Measurements from ENCODE around the gene POLR2L. TPM values are rescaled to one million over a fixed set of nuclear protein-coding genes. Genes with fewer than 3 reads are reported as not detected.

The POLR2L gene
- total and polyA plus RNA-seq, 2 of the 13 experiments (the other 11 are each of a cell fraction or from before 2014, with no cell fraction given): 104 to 114 TPM

DNA sequence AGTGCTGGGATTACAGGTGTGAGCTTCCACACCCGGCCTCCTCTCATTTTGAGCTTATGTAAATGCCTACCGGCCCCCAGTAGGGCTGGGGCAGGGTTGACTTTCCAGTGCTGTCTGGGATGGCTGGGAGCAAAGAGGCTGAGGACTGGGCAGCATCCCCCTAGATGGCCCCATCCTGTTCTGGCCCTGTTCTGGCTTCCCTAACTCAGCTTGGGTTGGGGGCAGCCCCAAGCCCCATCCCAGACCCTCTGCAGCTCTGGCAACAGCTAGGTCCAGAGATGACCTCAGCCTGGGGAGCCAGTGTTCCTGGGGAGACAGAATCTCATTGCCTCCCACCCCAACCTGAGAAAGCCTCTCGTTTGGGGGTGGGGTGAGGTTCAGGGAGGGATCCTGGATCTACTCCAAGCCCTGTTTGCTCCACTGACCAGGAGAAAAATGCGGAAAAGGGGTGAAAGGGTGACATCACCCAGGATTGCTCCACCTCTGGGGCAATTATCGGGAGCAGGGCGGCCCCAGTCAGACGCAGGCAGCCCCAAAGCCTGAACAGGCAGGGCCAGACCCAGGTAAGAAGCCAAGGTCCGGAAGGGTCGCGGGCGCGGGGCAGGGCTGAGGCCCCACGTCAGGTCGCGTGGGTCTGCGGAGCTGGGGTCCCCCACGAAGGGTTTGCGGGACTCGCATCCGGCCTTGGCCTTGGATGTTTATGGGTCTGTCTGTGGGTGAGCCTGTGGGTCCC, 23.8 kb downstream of the POLR2L start, which contains the start of gene PNPLA2 (continued):
- TF ChIP-seq, protein P1, sequence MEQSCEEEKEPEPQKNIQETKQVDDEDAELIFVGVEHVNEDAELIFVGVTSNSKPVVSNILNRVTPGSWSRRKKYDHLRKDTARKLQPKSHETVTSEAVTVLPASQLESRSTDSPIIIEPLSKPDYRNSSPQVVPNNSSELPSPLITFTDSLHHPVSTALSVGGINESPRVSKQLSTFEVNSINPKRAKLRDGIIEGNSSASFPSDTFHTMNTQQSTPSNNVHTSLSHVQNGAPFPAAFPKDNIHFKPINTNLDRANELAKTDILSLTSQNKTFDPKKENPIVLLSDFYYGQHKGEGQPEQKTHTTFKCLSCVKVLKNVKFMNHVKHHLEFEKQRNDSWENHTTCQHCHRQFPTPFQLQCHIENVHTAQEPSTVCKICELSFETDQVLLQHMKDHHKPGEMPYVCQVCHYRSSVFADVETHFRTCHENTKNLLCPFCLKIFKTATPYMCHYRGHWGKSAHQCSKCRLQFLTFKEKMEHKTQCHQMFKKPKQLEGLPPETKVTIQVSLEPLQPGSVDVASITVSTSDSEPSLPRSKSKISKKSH (CRISPR knock-in tag; IDR thresholded peaks at IDR 0.05; ENCODE audit: borderline replicate concordance): peak; percentile 34; the same call in 1 of the 2 replicates
- TF ChIP-seq, protein P2, sequence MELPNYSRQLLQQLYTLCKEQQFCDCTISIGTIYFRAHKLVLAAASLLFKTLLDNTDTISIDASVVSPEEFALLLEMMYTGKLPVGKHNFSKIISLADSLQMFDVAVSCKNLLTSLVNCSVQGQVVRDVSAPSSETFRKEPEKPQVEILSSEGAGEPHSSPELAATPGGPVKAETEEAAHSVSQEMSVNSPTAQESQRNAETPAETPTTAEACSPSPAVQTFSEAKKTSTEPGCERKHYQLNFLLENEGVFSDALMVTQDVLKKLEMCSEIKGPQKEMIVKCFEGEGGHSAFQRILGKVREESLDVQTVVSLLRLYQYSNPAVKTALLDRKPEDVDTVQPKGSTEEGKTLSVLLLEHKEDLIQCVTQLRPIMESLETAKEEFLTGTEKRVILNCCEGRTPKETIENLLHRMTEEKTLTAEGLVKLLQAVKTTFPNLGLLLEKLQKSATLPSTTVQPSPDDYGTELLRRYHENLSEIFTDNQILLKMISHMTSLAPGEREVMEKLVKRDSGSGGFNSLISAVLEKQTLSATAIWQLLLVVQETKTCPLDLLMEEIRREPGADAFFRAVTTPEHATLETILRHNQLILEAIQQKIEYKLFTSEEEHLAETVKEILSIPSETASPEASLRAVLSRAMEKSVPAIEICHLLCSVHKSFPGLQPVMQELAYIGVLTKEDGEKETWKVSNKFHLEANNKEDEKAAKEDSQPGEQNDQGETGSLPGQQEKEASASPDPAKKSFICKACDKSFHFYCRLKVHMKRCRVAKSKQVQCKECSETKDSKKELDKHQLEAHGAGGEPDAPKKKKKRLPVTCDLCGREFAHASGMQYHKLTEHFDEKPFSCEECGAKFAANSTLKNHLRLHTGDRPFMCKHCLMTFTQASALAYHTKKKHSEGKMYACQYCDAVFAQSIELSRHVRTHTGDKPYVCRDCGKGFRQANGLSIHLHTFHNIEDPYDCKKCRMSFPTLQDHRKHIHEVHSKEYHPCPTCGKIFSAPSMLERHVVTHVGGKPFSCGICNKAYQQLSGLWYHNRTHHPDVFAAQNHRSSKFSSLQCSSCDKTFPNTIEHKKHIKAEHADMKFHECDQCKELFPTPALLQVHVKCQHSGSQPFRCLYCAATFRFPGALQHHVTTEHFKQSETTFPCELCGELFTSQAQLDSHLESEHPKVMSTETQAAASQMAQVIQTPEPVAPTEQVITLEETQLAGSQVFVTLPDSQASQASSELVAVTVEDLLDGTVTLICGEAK (IDR thresholded peaks at IDR 0.05): no peak
- TF ChIP-seq, protein P2 (CRISPR knock-in tag; IDR thresholded peaks at IDR 0.05): peak; percentile 73
- TF ChIP-seq TBP (CRISPR knock-in tag; IDR thresholded peaks at IDR 0.05) (no peak), SRY (CRISPR knock-in tag; IDR thresholded peaks at IDR 0.05) (no peak), ZNF589 (CRISPR knock-in tag; conservative IDR thresholded peaks at IDR 0.05) (0 out of 2 replicates have a peak, but pooled peaks have one; percentile 24), HOXA3 (CRISPR knock-in tag; IDR thresholded peaks at IDR 0.05) (peak; percentile 18; the same call in 1 of the 2 replicates), CREM (IDR thresholded peaks at IDR 0.05) (no peak), CREM (CRISPR knock-in tag; IDR thresholded peaks at IDR 0.05) (0 out of 2 replicates have a peak, but pooled peaks have one; percentile 15), ZNF788 (CRISPR knock-in tag; IDR thresholded peaks at IDR 0.05; ENCODE audit: borderline replicate concordance) (peak; percentile 60; the same call in 1 of the 2 replicates), SRSF1 (optimal IDR thresholded peaks at IDR 0.05; ENCODE audit: low read depth, low read length) (no peak), SMAD9 (CRISPR knock-in tag; IDR thresholded peaks at IDR 0.05) (no peak), ZNF234 (CRISPR knock-in tag; conservative IDR thresholded peaks at IDR 0.05) (no peak), ZNF33B (CRISPR knock-in tag; IDR thresholded peaks at IDR 0.05) (peak; percentile 16; the same call in 1 of the 2 replicates)
- TF ChIP-seq, protein P3, sequence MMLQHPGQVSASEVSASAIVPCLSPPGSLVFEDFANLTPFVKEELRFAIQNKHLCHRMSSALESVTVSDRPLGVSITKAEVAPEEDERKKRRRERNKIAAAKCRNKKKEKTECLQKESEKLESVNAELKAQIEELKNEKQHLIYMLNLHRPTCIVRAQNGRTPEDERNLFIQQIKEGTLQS (CRISPR knock-in tag; IDR thresholded peaks at IDR 0.05): peak; percentile 92
- TF ChIP-seq, protein P4, sequence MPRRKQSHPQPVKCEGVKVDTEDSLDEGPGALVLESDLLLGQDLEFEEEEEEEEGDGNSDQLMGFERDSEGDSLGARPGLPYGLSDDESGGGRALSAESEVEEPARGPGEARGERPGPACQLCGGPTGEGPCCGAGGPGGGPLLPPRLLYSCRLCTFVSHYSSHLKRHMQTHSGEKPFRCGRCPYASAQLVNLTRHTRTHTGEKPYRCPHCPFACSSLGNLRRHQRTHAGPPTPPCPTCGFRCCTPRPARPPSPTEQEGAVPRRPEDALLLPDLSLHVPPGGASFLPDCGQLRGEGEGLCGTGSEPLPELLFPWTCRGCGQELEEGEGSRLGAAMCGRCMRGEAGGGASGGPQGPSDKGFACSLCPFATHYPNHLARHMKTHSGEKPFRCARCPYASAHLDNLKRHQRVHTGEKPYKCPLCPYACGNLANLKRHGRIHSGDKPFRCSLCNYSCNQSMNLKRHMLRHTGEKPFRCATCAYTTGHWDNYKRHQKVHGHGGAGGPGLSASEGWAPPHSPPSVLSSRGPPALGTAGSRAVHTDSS (CRISPR knock-in tag; conservative IDR thresholded peaks at IDR 0.05): no peak
